ENCODE data around the gene SVIL. TPM values are rescaled to one million over a fixed set of nuclear protein-coding genes. Genes with fewer than 3 reads are reported as not detected.

SVIL gene
- total and polyA plus RNA-seq, 4 donors, result 3.1 to 26.0 (median 9.4) TPM

DNA sequence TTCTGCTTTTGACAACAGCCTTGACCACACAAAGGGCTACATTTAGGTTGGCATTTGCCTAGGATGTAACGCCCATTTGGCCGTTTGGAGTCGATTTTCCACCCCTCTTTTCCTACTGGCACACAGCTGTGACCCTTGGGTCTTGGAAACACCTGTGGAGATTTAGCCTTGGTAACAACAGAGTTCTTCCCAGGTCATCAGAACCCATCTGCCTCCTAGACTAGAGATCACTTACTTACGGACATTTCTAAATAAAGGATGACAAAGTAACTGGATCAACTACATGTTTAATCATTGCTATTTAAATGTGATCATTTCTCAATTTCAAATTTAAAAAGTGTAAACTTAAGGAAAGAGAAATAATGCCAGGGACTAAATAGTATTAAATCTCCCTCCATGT lies 42.0 kb upstream of the SVIL start:
- Histone ChIP-seq H3K9me3 (ENCODE audit: control insufficient read depth in 4 of 4, low read length in 3 of 4) (peaks cover 0 to 5% (median 2%) of the 10 kb centered on the region in 4 donors), H3K36me3 (ENCODE audit: control insufficient read depth in 4 of 4, insufficient read depth in 3 of 4, low read depth in 1 of 4, low read length in 3 of 4) (peaks cover 0 to 10% (median 7%) of the 10 kb centered on the region in 4 donors), H3K4me1 (ENCODE audit: control insufficient read depth in 4 of 4, insufficient read depth in 4 of 4, low read length in 3 of 4) (no peaks in the 10 kb centered on the region), H3K4me3 (ENCODE audit: low read depth in 1 of 3, low read length in 3 of 3) (no peak overlapping the region), H3K27ac (ENCODE audit: low read depth in 1 of 2, low read length in 2 of 2) (no peak overlapping the region), H3K27me3 (ENCODE audit: control insufficient read depth in 4 of 4, insufficient read depth in 4 of 4, low read length in 3 of 4) (no peaks in the 10 kb centered on the region), H3K9ac (ENCODE audit: low read depth in 1 of 2, low read length in 2 of 2) (no peak overlapping the region)
- no peak for DNase-seq (ENCODE audit: low spot score)
- WGBS, result 95% methylated on average over 4 of the region's 4 CpGs
- TF ChIP-seq RXRA (IDR thresholded peaks at IDR 0.05) (no peak), YY1 (IDR thresholded peaks at IDR 0.05) (no peak), ATF3 (IDR thresholded peaks at IDR 0.05) (no peak), HNF4G (IDR thresholded peaks at IDR 0.05) (no peak), HNF4A (conservative IDR thresholded peaks at IDR 0.05) (no peak), FOXA1 (IDR thresholded peaks at IDR 0.05) (no peak), RAD21 (IDR thresholded peaks at IDR 0.05) (no peak), FOXA2 (IDR thresholded peaks at IDR 0.05) (no peak), GABPA (IDR thresholded peaks at IDR 0.05 in 1 of 2, conservative IDR thresholded peaks at IDR 0.05 in 1 of 2) (no peak), REST (IDR thresholded peaks at IDR 0.05) (no peak), EGR1 (IDR thresholded peaks at IDR 0.05; ENCODE audit: low read depth in 2 of 2) (no peak), TAF1 (conservative IDR thresholded peaks at IDR 0.05) (no peak), SP1 (IDR thresholded peaks at IDR 0.05) (no peak)
- TF ChIP-seq, protein P1, sequence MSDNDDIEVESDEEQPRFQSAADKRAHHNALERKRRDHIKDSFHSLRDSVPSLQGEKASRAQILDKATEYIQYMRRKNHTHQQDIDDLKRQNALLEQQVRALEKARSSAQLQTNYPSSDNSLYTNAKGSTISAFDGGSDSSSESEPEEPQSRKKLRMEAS (IDR thresholded peaks at IDR 0.05), result no peak
- TF ChIP-seq, protein P2, sequence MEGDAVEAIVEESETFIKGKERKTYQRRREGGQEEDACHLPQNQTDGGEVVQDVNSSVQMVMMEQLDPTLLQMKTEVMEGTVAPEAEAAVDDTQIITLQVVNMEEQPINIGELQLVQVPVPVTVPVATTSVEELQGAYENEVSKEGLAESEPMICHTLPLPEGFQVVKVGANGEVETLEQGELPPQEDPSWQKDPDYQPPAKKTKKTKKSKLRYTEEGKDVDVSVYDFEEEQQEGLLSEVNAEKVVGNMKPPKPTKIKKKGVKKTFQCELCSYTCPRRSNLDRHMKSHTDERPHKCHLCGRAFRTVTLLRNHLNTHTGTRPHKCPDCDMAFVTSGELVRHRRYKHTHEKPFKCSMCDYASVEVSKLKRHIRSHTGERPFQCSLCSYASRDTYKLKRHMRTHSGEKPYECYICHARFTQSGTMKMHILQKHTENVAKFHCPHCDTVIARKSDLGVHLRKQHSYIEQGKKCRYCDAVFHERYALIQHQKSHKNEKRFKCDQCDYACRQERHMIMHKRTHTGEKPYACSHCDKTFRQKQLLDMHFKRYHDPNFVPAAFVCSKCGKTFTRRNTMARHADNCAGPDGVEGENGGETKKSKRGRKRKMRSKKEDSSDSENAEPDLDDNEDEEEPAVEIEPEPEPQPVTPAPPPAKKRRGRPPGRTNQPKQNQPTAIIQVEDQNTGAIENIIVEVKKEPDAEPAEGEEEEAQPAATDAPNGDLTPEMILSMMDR (IDR thresholded peaks at IDR 0.05; ENCODE audit: low read depth, low read length, missing input control), result no peak

DNA sequence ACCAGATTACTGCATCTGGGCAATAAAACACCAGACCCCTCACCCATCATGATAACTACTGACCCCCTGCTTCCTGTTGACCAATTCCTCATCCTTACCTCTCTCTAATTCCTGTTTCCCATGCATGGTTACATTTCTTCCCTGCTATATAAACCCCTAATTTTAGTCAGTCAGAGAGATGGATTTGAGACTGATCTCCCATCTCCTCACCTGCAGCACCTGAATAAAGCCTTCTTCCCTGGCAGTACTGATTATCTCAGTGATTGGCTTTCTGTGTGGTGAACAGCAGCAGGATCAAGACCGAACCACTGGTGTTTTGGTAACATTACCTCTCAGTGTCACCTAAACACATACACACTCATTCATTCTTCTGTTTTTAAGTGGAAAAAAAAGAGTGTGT lies 41.2 kb upstream of the SVIL start:
- Histone ChIP-seq H3K4me3 (ENCODE audit: low read depth in 1 of 3, low read length in 3 of 3) (no peak overlapping the region), H3K9ac (ENCODE audit: low read depth in 1 of 2, low read length in 2 of 2) (no peak overlapping the region), H3K36me3 (ENCODE audit: control insufficient read depth in 4 of 4, insufficient read depth in 3 of 4, low read depth in 1 of 4, low read length in 3 of 4) (peaks cover 0 to 8% (median 6%) of the 10 kb centered on the region in 4 donors), H3K4me1 (ENCODE audit: control insufficient read depth in 4 of 4, insufficient read depth in 4 of 4, low read length in 3 of 4) (no peaks in the 10 kb centered on the region), H3K27me3 (ENCODE audit: control insufficient read depth in 4 of 4, insufficient read depth in 4 of 4, low read length in 3 of 4) (no peaks in the 10 kb centered on the region), H3K9me3 (ENCODE audit: control insufficient read depth in 4 of 4, low read length in 3 of 4) (peaks cover 0 to 5% (median 2%) of the 10 kb centered on the region in 4 donors), H3K27ac (ENCODE audit: low read depth in 1 of 2, low read length in 2 of 2) (no peak overlapping the region)
- TF ChIP-seq HNF4A (conservative IDR thresholded peaks at IDR 0.05), result no peak
- DNase-seq (ENCODE audit: low spot score), result no peak
- WGBS, result 97% methylated on average over 1 of the region's 1 CpG
